Upper lobe of left lung (tissue), 6 donors: Measurements from ENCODE around the gene KRT26. TPM values are rescaled to one million over a fixed set of nuclear protein-coding genes. Genes with fewer than 3 reads are reported as not detected.

ENCODE experiments used
- ATAC-seq, 2 donors: fragments of 200-7000 bp; cut with Tn5 transposase; one replicate each; pipeline ENCODE4 v1.9.1; 2022; ENCODE audit warnings: mild to moderate bottlenecking in 2 of 2, moderate library complexity in 2 of 2; ENCODE audit not compliant: low FRiP score in 2 of 2
- DNase-seq, 2 donors: peaks; one replicate each; pipeline ENCODE4 v3.0.0-alpha.2; 2019 to 2020
- H3K27ac ChIP-seq, 4 donors: fragments of 200-600 bp; sonication (generic); one replicate each; pipeline ENCODE4 v1.5.1; 2016 to 2019
- H3K27me3 ChIP-seq, 4 donors: fragments of 200-600 bp; sonication (generic); one replicate each; pipeline ENCODE4 v1.5.1; 2017 to 2019
- H3K36me3 ChIP-seq, 4 donors: fragments of 200-600 bp; sonication (generic); one replicate each; pipeline ENCODE4 v1.5.1; 2016 to 2019
- H3K4me1 ChIP-seq, 4 donors: fragments of 200-600 bp; sonication (generic); one replicate each; pipeline ENCODE4 v1.5.1; 2018 to 2019
- H3K4me3 ChIP-seq, 4 donors: fragments of 200-600 bp; sonication (generic); one replicate each; pipeline ENCODE4 v1.5.1; 2017 to 2019; ENCODE audit warnings: mild to moderate bottlenecking in 2 of 4, moderate library complexity in 1 of 4
- H3K9me3 ChIP-seq, 4 donors: fragments of 200-600 bp; sonication (generic); one replicate each; pipeline ENCODE4 v1.5.1; 2018 to 2019
- CTCF ChIP-seq, 6 experiments: fragments of 450-650 bp in 4 of 6; fragments of 200-600 bp in 2 of 6; sonication (generic) in 2 of 6; IDR thresholded peaks; one replicate each; pipeline ENCODE4 v1.5.1; 2016 to 2019; ENCODE audit warnings: antibody characterized with exemption in 6 of 6
- EP300 ChIP-seq, 4 donors: sonication (generic); formaldehyde crosslinking; IDR thresholded peaks; one replicate each; pipeline ENCODE4 v1.5.1; 2017; ENCODE audit warnings: antibody characterized with exemption in 4 of 4, control low read depth in 2 of 4
- POLR2A ChIP-seq, 4 donors: fragments of 450-650 bp; IDR thresholded peaks; one replicate each; pipeline ENCODE4 v1.5.1; 2016 to 2017; ENCODE audit warnings: antibody characterized with exemption in 4 of 4, mild to moderate bottlenecking in 2 of 4
- POLR2AphosphoS5 ChIP-seq, 2 donors: sonication (generic); formaldehyde crosslinking; IDR thresholded peaks; one replicate each; pipeline ENCODE4 v1.5.1; 2017; ENCODE audit warnings: antibody characterized with exemption in 2 of 2
- WGBS, 2 donors: methylation state at CpG; one replicate each; pipeline ENCODE4 v1.1.5; 2017 to 2018; 5-methylcytosine and 5-hydroxymethylcytosine counted together
- total RNA-seq, 6 donors: library from RNA; depleted of rRNA in 4 of 6; stranded (reverse); fragments of >200 nt in 4 of 6; gene quantifications; one replicate each; pipeline versions ENCODE4 v1.1.0 to v1.2.1, GENCODE V29; 2016 to 2021
- donor health status: DM: no; HTN: no; CAD: no; lungs with moderate emphysema.
- donor health status: DM: no; HTN: yes; CAD: no; lungs with severe emphysema.

The KRT26 gene
- total RNA-seq, 6 donors from 2014 or later = not detected

- no peak overlapping the region for H3K4me3 ChIP-seq
- no peaks in the 10 kb centered on the region for H3K27me3 ChIP-seq
- DNase-seq (no peak), ATAC-seq (no peak)
- WGBS, 2 donors = 81 to 91% methylated on average over 1 of the region's 1 CpG
- TF ChIP-seq CTCF (IDR thresholded peaks at IDR 0.05) (no peak), POLR2AphosphoS5 (IDR thresholded peaks at IDR 0.05) (no peak), EP300 (IDR thresholded peaks at IDR 0.05) (no peak), POLR2A (IDR thresholded peaks at IDR 0.05) (no peak)
- no peaks in the 10 kb centered on the region for H3K4me1 ChIP-seq
- peaks cover 18 to 34% (median 28%) of the 10 kb centered on the region in 4 donors for H3K9me3 ChIP-seq
- no peaks in the 10 kb centered on the region for H3K36me3 ChIP-seq
- H3K27ac ChIP-seq = no peak overlapping the region
These were observed 8.2 kb downstream of the KRT26 start for GRCh38 chr17:40763752-40764151.

DNA sequence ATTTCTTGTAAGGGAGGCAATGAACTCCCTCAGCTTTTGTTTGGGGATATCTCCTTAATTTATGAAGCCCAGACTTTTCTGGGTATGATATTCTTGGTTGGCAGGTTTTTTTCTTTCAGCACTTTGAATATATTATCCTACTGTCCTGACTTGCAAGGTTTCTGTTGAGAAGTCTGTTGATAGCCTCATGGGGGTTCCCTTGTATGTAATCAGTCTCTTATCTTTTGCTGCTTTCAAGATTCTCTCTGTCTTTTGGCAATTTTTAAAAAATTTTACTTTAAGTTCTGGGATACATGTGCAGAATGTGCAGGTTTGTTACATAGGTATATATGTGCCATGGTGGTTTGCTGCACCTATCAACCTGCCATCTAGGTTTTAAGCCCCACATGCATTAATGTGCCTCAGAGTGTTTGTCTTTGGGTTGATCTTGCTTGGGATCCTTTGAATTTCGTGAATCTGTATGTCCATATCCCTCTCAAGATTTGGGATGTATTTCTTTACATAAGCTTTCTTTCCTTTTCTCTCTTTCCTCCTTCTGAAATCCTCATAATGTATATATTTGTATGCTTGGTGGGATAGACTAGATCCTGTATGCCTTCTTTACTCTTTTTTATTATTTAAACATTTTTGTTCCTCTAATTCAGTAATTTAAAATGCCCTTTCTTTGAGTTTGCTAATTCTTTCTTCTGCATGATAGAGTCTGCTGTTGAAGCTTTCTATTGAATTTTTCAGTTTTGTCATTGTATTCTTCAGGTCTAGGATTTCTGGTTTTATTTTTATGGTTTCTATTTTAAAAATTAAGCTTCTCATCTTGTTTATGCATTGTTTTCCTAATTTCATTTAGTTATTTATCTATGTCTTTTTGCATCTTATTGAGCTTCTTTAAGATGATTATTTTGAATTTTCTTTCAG lies 11.6 kb downstream of the KRT26 start:
- Histone ChIP-seq H3K4me3 (no peak overlapping the region), H3K9me3 (peaks cover 18 to 34% (median 28%) of the 10 kb centered on the region in 4 donors), H3K27me3 (no peaks in the 10 kb centered on the region), H3K27ac (no peak overlapping the region), H3K36me3 (no peaks in the 10 kb centered on the region), H3K4me1 (no peaks in the 10 kb centered on the region)
- 22 to 29% methylated on average over 1 of the region's 1 CpG for WGBS, 2 donors
- TF ChIP-seq CTCF (IDR thresholded peaks at IDR 0.05) (no peak), POLR2AphosphoS5 (IDR thresholded peaks at IDR 0.05) (no peak), EP300 (IDR thresholded peaks at IDR 0.05) (no peak), POLR2A (IDR thresholded peaks at IDR 0.05) (no peak)
- DNase-seq = no peak
- no peak for ATAC-seq

- peaks cover 7 to 14% (median 10%) of the 10 kb centered on the region in 4 donors for H3K9me3 ChIP-seq
- H3K27ac ChIP-seq = no peak within 1 kb of the TSS
- ATAC-seq (no peak), DNase-seq (no peak)
- TF ChIP-seq CTCF (IDR thresholded peaks at IDR 0.05) = no peak
- TF ChIP-seq EP300 (IDR thresholded peaks at IDR 0.05) = no peak
- no peak for TF ChIP-seq POLR2A (IDR thresholded peaks at IDR 0.05)
- TF ChIP-seq POLR2AphosphoS5 (IDR thresholded peaks at IDR 0.05) = no peak
- H3K36me3 ChIP-seq = no peaks in the 10 kb centered on the region
- H3K4me1 ChIP-seq = no peaks in the 10 kb centered on the region
- H3K4me3 ChIP-seq = no peak within 1 kb of the TSS
- 77 to 85% methylated on average over 4 of the region's 4 CpGs for WGBS, 2 donors
- H3K27me3 ChIP-seq = no peaks in the 10 kb centered on the region
These were observed 16.8 kb downstream of the KRT26 start, which contains the start of gene KRT25 for GRCh38 chr17:40755231-40755630. Gene KRT25, minus strand, starts transcription at chr17:40755331. Its CDS starts 60 bp downstream, at chr17:40755271.

DNA sequence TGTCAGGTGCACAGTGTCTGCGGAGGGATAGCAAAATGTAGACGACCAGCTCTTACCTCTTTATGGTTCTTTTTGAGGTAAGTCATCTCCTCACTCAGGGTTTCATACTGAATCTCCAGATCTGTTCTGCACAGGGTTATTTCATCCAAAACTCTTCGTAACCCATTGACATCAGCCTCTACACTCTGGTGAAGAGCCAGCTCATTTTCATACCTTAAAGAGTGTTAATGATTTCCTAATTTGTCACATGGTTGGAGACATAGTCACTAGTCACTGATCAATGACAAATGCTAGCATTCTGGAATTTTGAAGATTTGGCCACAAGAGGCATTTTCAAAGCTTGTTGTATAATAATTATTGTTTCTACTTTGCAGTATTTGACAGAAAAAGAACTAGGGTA lies 18.2 kb downstream of the KRT26 start:
- no peak for ATAC-seq
- WGBS, 2 donors = 91 to 98% methylated on average over 3 of the region's 3 CpGs
- Histone ChIP-seq H3K4me1 (no peaks in the 10 kb centered on the region), H3K27me3 (no peaks in the 10 kb centered on the region), H3K9me3 (peaks cover 0 to 1% (median 0%) of the 10 kb centered on the region in 4 donors), H3K4me3 (no peak overlapping the region), H3K36me3 (no peaks in the 10 kb centered on the region), H3K27ac (no peak overlapping the region)
- no peak for DNase-seq
- TF ChIP-seq POLR2A (IDR thresholded peaks at IDR 0.05) = no peak
- no peak for TF ChIP-seq CTCF (IDR thresholded peaks at IDR 0.05)
- no peak for TF ChIP-seq EP300 (IDR thresholded peaks at IDR 0.05)
- no peak for TF ChIP-seq POLR2AphosphoS5 (IDR thresholded peaks at IDR 0.05)
